Measurements from ENCODE around the gene OR51G2. TPM values are rescaled to one million over a fixed set of nuclear protein-coding genes. Genes with fewer than 3 reads are reported as not detected.

The OR51G2 gene, protein sequence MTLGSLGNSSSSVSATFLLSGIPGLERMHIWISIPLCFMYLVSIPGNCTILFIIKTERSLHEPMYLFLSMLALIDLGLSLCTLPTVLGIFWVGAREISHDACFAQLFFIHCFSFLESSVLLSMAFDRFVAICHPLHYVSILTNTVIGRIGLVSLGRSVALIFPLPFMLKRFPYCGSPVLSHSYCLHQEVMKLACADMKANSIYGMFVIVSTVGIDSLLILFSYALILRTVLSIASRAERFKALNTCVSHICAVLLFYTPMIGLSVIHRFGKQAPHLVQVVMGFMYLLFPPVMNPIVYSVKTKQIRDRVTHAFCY
- not detected for total RNA-seq

DNA sequence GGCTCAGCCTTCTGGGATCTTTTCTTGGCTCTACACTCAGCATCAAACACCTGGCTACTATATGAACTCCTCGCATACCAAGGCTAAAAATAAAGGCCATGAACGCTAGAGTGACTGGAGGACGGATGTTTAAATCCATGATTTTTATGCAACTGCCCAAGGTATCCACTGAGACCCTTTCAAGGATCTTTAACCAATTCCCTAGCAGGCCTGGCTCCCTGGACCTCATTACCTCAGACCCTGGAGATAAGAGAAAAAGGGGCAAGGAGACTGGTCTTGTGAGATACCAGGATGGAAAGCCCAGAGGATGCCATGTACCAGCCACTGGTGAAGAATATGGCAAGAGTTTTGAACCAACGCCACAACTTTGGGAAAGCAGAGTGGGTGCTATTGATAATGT, at the start of gene OR51G2:
OR51G2 (minus strand) TSS at position 101 of the 400 bp plus-strand sequence. CDS start 3,687 bp downstream, outside the sequence.

DNA sequence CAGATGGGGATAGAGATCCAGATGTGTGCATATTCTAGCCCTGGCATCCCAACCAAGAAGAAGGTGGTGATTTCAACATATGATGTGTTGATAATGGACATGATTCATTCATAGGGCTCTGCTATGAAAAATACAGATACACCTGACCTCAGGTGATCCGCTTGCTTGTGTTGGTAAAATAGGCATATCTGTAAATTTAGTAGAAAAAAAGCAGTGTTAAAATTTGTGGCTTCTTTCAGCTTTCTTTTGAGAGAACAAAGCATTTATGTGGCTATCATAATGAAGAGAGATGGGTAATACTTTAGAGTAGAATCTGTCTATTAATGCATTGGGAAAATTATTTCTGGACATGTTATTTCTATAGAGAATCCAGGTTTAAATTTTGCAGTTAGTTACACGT, 36.5 kb upstream of the OR51G2 start, which contains the start of gene OR51A2:
OR51A2 (minus strand) TSS at position 101 of the 400 bp plus-strand sequence; CDS start at position 101, 0 bp downstream.

DNA sequence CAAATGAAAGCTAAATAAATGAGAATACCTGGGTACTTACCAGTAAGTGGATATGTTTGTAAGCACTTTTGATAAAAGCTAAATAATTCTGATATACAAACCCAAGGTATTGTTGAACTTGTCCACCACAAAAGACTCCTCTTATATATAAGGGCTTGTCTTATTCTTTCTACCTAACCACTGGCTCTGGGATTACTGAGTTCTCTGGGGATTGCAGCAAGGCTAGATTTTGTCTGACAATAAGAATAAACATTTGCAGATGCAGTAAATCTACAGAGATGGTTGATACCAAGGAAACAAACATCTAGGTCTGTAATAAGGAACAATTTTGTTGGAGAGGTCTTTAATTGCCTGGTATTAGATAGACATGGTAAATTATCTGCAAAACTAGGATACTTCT, 28.4 kb upstream of the OR51G2 start, which contains the start of gene OR51A4:
OR51A4 (minus strand) TSS at position 101 of the 400 bp plus-strand sequence. CDS start 505 bp downstream, outside the sequence.

DNA sequence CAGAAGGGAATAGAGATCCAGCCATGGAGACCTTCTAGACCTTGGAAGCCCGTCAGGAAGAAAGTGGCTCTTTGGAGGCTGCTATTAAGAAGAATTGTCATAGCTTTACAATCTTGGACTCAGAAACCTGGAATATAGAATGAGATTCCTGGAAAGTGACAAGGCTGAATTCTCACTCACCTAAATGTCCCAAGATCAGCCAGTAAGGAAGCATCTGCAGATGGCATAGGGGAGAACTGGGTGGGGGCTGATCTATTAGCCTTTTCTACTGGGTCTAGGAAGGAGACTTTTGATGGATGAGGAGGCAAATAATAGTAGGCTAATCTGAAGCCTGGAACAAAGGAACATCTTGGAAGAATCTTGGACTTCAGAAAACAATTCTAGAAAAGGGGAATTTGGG, 5.1 kb upstream of the OR51G2 start, which contains the start of gene OR51G1:
OR51G1 (minus strand) TSS at position 101 of the 400 bp plus-strand sequence; CDS start at position 101, 0 bp downstream.

DNA sequence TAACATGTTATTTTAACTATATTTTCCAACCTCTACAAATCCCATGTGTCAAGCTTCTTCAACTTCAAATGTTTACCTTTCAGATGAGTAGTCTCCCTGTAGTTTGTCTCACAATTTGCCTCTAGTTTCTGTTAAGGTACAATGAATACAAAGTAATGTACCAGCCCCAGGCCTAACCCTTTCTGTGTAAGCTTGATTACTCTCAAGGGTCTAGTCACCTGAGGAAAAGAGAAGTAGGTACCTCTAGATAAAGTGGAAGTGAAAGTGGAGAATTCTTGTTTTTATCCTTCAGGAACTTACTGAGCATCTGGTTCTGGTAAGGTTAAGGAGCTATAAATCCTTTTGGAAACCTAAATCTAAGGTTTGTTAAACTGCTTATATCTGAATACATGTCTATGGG, 15.7 kb downstream of the OR51G2 start, which contains the start of gene OR51A7:
OR51A7 (plus strand) TSS at position 300 of the 400 bp plus-strand sequence. CDS start 3,587 bp downstream, outside the sequence.

DNA sequence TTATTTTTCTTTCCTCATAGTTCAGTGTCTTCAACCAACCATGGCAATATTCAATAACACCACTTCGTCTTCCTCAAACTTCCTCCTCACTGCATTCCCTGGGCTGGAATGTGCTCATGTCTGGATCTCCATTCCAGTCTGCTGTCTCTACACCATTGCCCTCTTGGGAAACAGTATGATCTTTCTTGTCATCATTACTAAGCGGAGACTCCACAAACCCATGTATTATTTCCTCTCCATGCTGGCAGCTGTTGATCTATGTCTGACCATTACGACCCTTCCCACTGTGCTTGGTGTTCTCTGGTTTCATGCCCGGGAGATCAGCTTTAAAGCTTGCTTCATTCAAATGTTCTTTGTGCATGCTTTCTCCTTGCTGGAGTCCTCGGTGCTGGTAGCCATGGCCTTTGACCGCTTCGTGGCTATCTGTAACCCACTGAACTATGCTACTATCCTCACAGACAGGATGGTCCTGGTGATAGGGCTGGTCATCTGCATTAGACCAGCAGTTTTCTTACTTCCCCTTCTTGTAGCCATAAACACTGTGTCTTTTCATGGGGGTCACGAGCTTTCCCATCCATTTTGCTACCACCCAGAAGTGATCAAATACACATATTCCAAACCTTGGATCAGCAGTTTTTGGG, 37.2 kb downstream of the OR51G2 start, which contains the start of gene OR51T1:
OR51T1 (plus strand) TSS at position 41 of the 641 bp plus-strand sequence; CDS start at position 41, 0 bp downstream.

Other genes starting within 250 kb of the OR51G2 start
- gene OR51E2, start 221.5 kb downstream of the OR51G2 start, total RNA-seq, result not detected
- gene MMP26, start 214.6 kb downstream of the OR51G2 start, total RNA-seq, result not detected
- gene OR51F1, start 149.4 kb downstream of the OR51G2 start, total RNA-seq, result not detected
- not detected for gene OR52R1, start 115.0 kb downstream of the OR51G2 start, total RNA-seq
- not detected for gene OR51F2, start 98.0 kb downstream of the OR51G2 start, total RNA-seq
- gene OR51S1, start 70.1 kb downstream of the OR51G2 start, total RNA-seq, result not detected
- gene OR51T1, start 37.5 kb downstream of the OR51G2 start, total RNA-seq, result not detected
- not detected for gene OR51A7, start 15.6 kb downstream of the OR51G2 start, total RNA-seq
- gene OR51G1, start 5.0 kb upstream of the OR51G2 start, total RNA-seq, result not detected
- gene OR51A4, start 28.3 kb upstream of the OR51G2 start, total RNA-seq, result not detected
- not detected for gene OR51A2, start 36.4 kb upstream of the OR51G2 start, total RNA-seq
- not detected for gene OR51L1, start 75.5 kb upstream of the OR51G2 start, total RNA-seq
- gene OR52J3, start 127.2 kb upstream of the OR51G2 start, total RNA-seq, result not detected
- gene OR52E2, start 140.3 kb upstream of the OR51G2 start, total RNA-seq, result not detected
- gene OR52E1, start 150.2 kb upstream of the OR51G2 start, total RNA-seq, result not detected
- not detected for gene OR52A5, start 219.0 kb upstream of the OR51G2 start, total RNA-seq
- gene OR52A1, start 235.4 kb upstream of the OR51G2 start, total RNA-seq, result not detected

All from melanocyte of skin (primary cell).